ENCODE measurements around the gene PTBP3. TPM values are rescaled to one million over a fixed set of nuclear protein-coding genes. Genes with fewer than 3 reads are reported as not detected.

The PTBP3 gene
- polyA plus RNA-seq, 1 experiment = 34.8 TPM

GRCh38 chr9:112279501-112279900, 53.9 kb downstream of the PTBP3 start:
- CTCF ChIA-PET = interaction anchor here (0.5 kb wide), 1 partner anchor 54 kb away, joined by 3 read pairs; no protein-coding TSS in a partner anchor

GRCh38 chr9:112278152-112278551, 55.3 kb downstream of the PTBP3 start:
- no peak for DNase-seq (ENCODE audit: low read depth, low spot score)
- ChIA-PET POLR2A (no interaction called here), CTCF (no interaction called here)
- Histone ChIP-seq H3K4me3 (ENCODE audit: low read depth, low read length) (no peak overlapping the region), H3K27me3 (ENCODE audit: control insufficient read depth, insufficient read depth, low read length) (no peaks in the 10 kb centered on the region), H3K27ac (ENCODE audit: low read depth, low read length) (no peak overlapping the region), H3K9me3 (ENCODE audit: control insufficient read depth, insufficient read depth, low read length) (no peaks in the 10 kb centered on the region)
- TF ChIP-seq CTCF (IDR thresholded peaks at IDR 0.05; ENCODE audit: low read depth, low read length) = no peak

More at GRCh38 chr9:112279501-112279900, 53.9 kb downstream of the PTBP3 start:
- H3K27me3 ChIP-seq (ENCODE audit: control insufficient read depth, insufficient read depth, low read length) = no peaks in the 10 kb centered on the region
- POLR2A ChIA-PET = no interaction called here
- no peak for TF ChIP-seq CTCF (IDR thresholded peaks at IDR 0.05; ENCODE audit: low read depth, low read length)
- no peak for DNase-seq (ENCODE audit: low read depth, low spot score)
- no peak overlapping the region for H3K27ac ChIP-seq (ENCODE audit: low read depth, low read length)
- H3K9me3 ChIP-seq (ENCODE audit: control insufficient read depth, insufficient read depth, low read length) = peaks cover 12% of the 10 kb centered on the region
- no peak overlapping the region for H3K4me3 ChIP-seq (ENCODE audit: low read depth, low read length)

GRCh38 chr9:112274600-112274999, 58.8 kb downstream of the PTBP3 start:
- no peaks in the 10 kb centered on the region for H3K9me3 ChIP-seq (ENCODE audit: control insufficient read depth, insufficient read depth, low read length)
- H3K27ac ChIP-seq (ENCODE audit: low read depth, low read length) = no peak overlapping the region
- no peak for DNase-seq (ENCODE audit: low read depth, low spot score)
- ChIA-PET POLR2A (interaction anchor here (0.7 kb wide), 1 partner anchor 86 kb away, joined by 3 read pairs; no protein-coding TSS in a partner anchor), CTCF (no interaction called here)
- H3K4me3 ChIP-seq (ENCODE audit: low read depth, low read length) = no peak overlapping the region
- no peak for TF ChIP-seq CTCF (IDR thresholded peaks at IDR 0.05; ENCODE audit: low read depth, low read length)
- H3K27me3 ChIP-seq (ENCODE audit: control insufficient read depth, insufficient read depth, low read length) = no peaks in the 10 kb centered on the region

DNA sequence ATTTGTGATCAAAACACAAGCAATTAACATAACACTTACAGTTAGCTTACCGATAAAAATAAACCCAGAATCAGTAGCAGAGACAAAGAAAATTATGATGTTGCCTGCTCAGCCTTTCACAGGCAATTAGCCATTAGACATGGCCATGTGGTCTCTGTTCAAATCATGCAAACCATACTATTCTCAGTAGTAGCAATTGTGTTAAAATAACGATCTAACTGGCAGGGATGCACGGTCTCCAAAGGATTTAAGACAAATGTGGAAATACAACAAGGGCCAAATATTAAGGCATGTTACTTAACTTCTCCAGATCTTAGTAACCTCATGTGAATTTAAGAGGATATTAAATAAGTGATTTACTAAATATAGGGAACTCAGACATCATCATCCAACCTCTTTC, 59.5 kb downstream of the PTBP3 start:
- TF ChIP-seq CTCF (IDR thresholded peaks at IDR 0.05; ENCODE audit: low read depth, low read length) = no peak
- DNase-seq (ENCODE audit: low read depth, low spot score) = no peak
- H3K4me3 ChIP-seq (ENCODE audit: low read depth, low read length) = no peak overlapping the region
- H3K27me3 ChIP-seq (ENCODE audit: control insufficient read depth, insufficient read depth, low read length) = no peaks in the 10 kb centered on the region
- ChIA-PET CTCF (no interaction called here), POLR2A (no interaction called here)
- H3K9me3 ChIP-seq (ENCODE audit: control insufficient read depth, insufficient read depth, low read length) = no peaks in the 10 kb centered on the region
- no peak overlapping the region for H3K27ac ChIP-seq (ENCODE audit: low read depth, low read length)

DNA sequence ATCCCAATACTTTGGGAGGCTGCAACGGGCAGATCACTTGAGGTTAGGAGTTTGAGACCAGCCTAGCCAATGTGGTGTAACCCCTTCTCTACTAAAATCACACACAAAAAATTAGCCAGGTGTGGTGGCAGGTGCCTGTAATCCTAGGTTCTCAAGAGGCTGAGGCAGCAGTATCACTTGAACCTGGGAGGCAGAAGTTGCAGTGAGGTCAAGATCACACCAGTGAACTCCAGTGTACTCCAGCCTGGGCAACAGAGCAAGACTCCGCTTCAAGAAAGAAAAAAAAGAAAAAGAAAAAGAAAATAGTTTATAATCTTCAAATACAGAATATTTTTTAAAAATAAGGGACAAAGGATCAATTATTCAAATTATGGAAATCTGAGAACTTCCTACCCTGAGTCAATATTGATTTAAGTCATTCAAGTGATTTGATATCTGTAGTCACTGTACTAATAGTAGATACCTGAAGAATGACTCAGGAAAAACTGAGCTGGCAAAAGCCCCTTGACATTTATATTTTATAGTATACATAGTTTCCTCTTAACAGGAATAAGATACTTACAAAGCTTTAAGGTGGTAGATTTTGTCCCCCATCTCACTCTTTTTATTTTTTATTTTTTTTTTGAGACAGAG, 61.8 kb downstream of the PTBP3 start:
- POLR2A ChIA-PET = no interaction called here

More for the DNA sequence above, 61.8 kb downstream of the PTBP3 start:
- Histone ChIP-seq H3K4me3 (ENCODE audit: low read depth, low read length) (no peak overlapping the region), H3K27me3 (ENCODE audit: control insufficient read depth, insufficient read depth, low read length) (no peaks in the 10 kb centered on the region), H3K9me3 (ENCODE audit: control insufficient read depth, insufficient read depth, low read length) (no peaks in the 10 kb centered on the region), H3K27ac (ENCODE audit: low read depth, low read length) (no peak overlapping the region)
- DNase-seq (ENCODE audit: low read depth, low spot score) = no peak
- CTCF ChIA-PET = no interaction called here
- no peak for TF ChIP-seq CTCF (IDR thresholded peaks at IDR 0.05; ENCODE audit: low read depth, low read length)
